ENCODE results near the gene WARS2.
"Not testable (repeated sequence)": the region's sequence is repeated elsewhere in the genome, so short reads cannot be mapped to it uniquely, and the experiment has no call there.

Gene WARS2

DNA sequence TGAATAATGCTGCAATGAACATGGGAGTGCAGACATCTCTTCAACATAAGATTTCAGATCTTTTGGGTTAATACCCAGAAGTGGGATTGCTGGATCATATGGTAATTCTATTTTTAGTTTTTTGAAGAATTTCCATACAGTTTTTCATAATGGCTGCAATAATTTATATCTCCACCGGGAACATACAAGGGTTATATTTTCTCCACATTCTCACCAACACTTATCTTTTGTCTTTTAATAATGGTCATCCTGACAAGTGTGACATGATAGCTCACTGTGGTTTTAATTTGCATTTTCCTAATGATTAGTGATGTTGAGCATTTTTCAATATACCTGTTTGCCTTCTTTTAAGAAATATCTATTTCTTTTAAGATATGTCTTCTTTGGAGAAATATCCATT is 44.5 kb upstream of the WARS2 start:
- Histone ChIP-seq H3K14ac (ENCODE audit: low read length) (no peak overlapping the region), H3K9ac (ENCODE audit: low read depth, low read length, poor library complexity) (no peak overlapping the region), H3K4ac (ENCODE audit: low read length) (no peak overlapping the region), H2BK15ac (ENCODE audit: low read length) (no peak overlapping the region), H3K79me1 (ENCODE audit: low read depth, low read length) (peaks cover 2% of the 10 kb centered on the region), H3K4me3 (ENCODE audit: low read length in 2 of 2) (no peak overlapping the region), H4K91ac (ENCODE audit: low read depth, low read length, poor library complexity) (no peak overlapping the region), H3K36me3 (replicated peaks in 1 of 2; ENCODE audit: control insufficient read depth in 2 of 2, insufficient read depth in 2 of 2, low read length in 2 of 2) (no peaks in the 10 kb centered on the region), H3K4me1 (ENCODE audit: control insufficient read depth in 2 of 2, insufficient read depth in 1 of 2, low read depth in 1 of 2, low read length in 2 of 2) (no peaks in the 10 kb centered on the region), H4K8ac (ENCODE audit: low read depth, low read length) (no peak overlapping the region), H3K27me3 (ENCODE audit: control insufficient read depth in 3 of 3, insufficient read depth in 3 of 3, low read depth in 1 of 3, low read length in 3 of 3) (no peaks in the 10 kb centered on the region), H3K23ac (ENCODE audit: low read depth, low read length, poor library complexity) (no peak overlapping the region), H2BK12ac (ENCODE audit: low read length) (no peak overlapping the region), H2BK5ac (ENCODE audit: low read length) (no peak overlapping the region), H3K27ac (replicated peaks; ENCODE audit: low read length) (no peak overlapping the region), H3K18ac (ENCODE audit: low read length) (no peak overlapping the region), H2AK5ac (ENCODE audit: low read depth, low read length) (no peak overlapping the region), H2BK120ac (ENCODE audit: low read depth, low read length) (no peak overlapping the region), H3K4me2 (ENCODE audit: insufficient read depth, low read length, poor library complexity, severe bottlenecking) (no peak overlapping the region), H3K9me3 (replicated peaks in 1 of 2; ENCODE audit: control insufficient read depth in 2 of 2, insufficient read depth in 1 of 2, low read depth in 1 of 2, low read length in 2 of 2) (no peaks in the 10 kb centered on the region), H2AFZ (ENCODE audit: low read length) (no peak overlapping the region)
- WGBS, 2 donors (ENCODE audit: extremely low coverage in 2 of 2, insufficient read length in 2 of 2, insufficient replicate concordance in 1 of 2): no CpG with 5 or more reads among the region's 1 CpG
- no peak for DNase-seq (ENCODE audit: low spot score)

DNA sequence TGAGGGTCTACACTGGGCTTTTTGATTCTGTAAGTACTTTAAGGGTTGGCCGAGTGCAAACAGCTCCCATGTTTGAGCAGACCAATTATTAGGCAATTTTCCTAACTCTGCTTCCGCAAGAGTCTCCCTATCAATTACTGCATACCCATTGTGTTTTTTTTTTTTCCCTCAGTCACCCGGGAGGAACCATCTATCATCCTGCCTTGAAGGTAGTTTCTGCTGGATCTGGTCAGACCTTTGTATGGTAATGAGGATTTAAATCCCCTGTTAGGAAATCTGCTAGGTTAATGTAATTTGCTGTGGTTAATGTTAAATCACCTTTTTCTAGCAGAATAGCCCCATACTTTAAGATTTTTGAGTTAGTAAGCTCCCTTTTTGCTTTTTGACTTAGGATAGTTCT is 40.8 kb upstream of the WARS2 start:
- Histone ChIP-seq H3K4ac (ENCODE audit: low read length) (no peak overlapping the region), H3K4me1 (ENCODE audit: control insufficient read depth in 2 of 2, insufficient read depth in 1 of 2, low read depth in 1 of 2, low read length in 2 of 2) (no peaks in the 10 kb centered on the region), H2BK5ac (ENCODE audit: low read length) (no peak overlapping the region), H3K79me1 (ENCODE audit: low read depth, low read length) (peaks cover 2% of the 10 kb centered on the region), H3K4me3 (ENCODE audit: low read length in 2 of 2) (no peak overlapping the region), H3K4me2 (ENCODE audit: insufficient read depth, low read length, poor library complexity, severe bottlenecking) (no peak overlapping the region), H2AK5ac (ENCODE audit: low read depth, low read length) (no peak overlapping the region), H3K36me3 (replicated peaks in 1 of 2; ENCODE audit: control insufficient read depth in 2 of 2, insufficient read depth in 2 of 2, low read length in 2 of 2) (no peaks in the 10 kb centered on the region), H3K18ac (ENCODE audit: low read length) (no peak overlapping the region), H2BK12ac (ENCODE audit: low read length) (no peak overlapping the region), H3K27ac (replicated peaks; ENCODE audit: low read length) (no peak overlapping the region), H3K23ac (ENCODE audit: low read depth, low read length, poor library complexity) (no peak overlapping the region), H2BK120ac (ENCODE audit: low read depth, low read length) (no peak overlapping the region), H2AFZ (ENCODE audit: low read length) (no peak overlapping the region), H4K91ac (ENCODE audit: low read depth, low read length, poor library complexity) (no peak overlapping the region), H4K8ac (ENCODE audit: low read depth, low read length) (no peak overlapping the region), H3K9ac (ENCODE audit: low read depth, low read length, poor library complexity) (no peak overlapping the region), H2BK15ac (ENCODE audit: low read length) (no peak overlapping the region), H3K27me3 (ENCODE audit: control insufficient read depth in 3 of 3, insufficient read depth in 3 of 3, low read depth in 1 of 3, low read length in 3 of 3) (no peaks in the 10 kb centered on the region), H3K9me3 (replicated peaks in 1 of 2; ENCODE audit: control insufficient read depth in 2 of 2, insufficient read depth in 1 of 2, low read depth in 1 of 2, low read length in 2 of 2) (no peaks in the 10 kb centered on the region), H3K14ac (ENCODE audit: low read length) (no peak overlapping the region)
- WGBS, 2 donors (ENCODE audit: extremely low coverage in 2 of 2, insufficient read length in 2 of 2, insufficient replicate concordance in 1 of 2): no CpG with 5 or more reads among the region's 3 CpGs
- no peak for DNase-seq (ENCODE audit: low spot score)

DNA sequence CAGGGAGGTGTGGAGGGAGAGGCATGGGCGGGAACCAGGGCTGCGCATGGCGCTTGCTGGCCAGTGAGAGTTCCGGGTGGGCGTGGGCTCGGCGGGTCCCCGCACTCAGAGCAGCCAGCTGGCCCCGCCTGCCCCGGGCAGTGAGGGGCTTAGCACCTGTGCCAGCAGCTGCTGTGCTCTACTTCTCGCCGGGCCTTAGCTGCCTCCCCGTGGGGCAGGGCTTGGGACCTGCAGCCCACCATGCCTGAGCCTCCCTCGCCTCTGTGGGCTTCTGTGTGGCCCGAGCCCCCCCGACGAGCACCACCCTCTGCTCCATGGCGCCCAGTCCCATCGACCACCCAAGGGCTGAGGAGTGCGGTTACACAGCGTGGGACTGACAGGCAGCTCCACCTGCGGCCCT is 38.6 kb upstream of the WARS2 start:
- no peak overlapping the region for H3K18ac ChIP-seq (ENCODE audit: low read length)
- WGBS, 2 donors (ENCODE audit: extremely low coverage in 2 of 2, insufficient read length in 2 of 2, insufficient replicate concordance in 1 of 2): no CpG with 5 or more reads among the region's 22 CpGs

DNA sequence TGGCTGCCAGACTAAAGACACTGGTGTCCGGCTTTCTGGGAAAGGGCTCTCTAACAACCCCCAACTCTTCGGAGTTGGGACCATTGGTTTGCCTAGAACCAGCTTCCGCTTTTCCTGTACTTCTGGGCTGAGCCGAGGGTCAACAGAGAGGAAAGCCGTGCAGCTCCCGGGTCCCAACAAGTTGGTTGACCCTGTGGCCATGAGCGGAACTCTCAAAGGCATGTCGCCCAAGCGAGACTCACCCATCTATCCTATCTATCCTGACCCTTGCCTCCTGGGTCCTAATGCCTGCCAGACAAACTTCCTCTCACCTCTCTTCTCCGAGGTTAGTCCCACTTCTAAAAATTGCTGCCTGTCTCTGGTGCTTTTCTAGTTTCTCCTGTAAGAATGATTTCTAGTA is 32.5 kb upstream of the WARS2 start:
- not testable (repeated sequence) for H3K79me1 ChIP-seq (ENCODE audit: low read depth, low read length); H3K4me2 ChIP-seq (ENCODE audit: insufficient read depth, low read length, poor library complexity, severe bottlenecking); H2AK5ac ChIP-seq (ENCODE audit: low read depth, low read length); H3K14ac ChIP-seq (ENCODE audit: low read length); H2BK5ac ChIP-seq (ENCODE audit: low read length); H2BK15ac ChIP-seq (ENCODE audit: low read length); H2BK12ac ChIP-seq (ENCODE audit: low read length); H3K23ac ChIP-seq (ENCODE audit: low read depth, low read length, poor library complexity); H3K9me3 ChIP-seq (replicated peaks in 1 of 2; ENCODE audit: control insufficient read depth in 2 of 2, insufficient read depth in 1 of 2, low read depth in 1 of 2, low read length in 2 of 2); H3K27ac ChIP-seq (replicated peaks; ENCODE audit: low read length); H3K4me3 ChIP-seq (ENCODE audit: low read length in 2 of 2); H3K27me3 ChIP-seq (ENCODE audit: control insufficient read depth in 3 of 3, insufficient read depth in 3 of 3, low read depth in 1 of 3, low read length in 3 of 3); H3K4me1 ChIP-seq (ENCODE audit: control insufficient read depth in 2 of 2, insufficient read depth in 1 of 2, low read depth in 1 of 2, low read length in 2 of 2); DNase-seq (ENCODE audit: low spot score); H4K91ac ChIP-seq (ENCODE audit: low read depth, low read length, poor library complexity); H3K36me3 ChIP-seq (replicated peaks in 1 of 2; ENCODE audit: control insufficient read depth in 2 of 2, insufficient read depth in 2 of 2, low read length in 2 of 2); H3K4ac ChIP-seq (ENCODE audit: low read length); H2AFZ ChIP-seq (ENCODE audit: low read length); H2BK120ac ChIP-seq (ENCODE audit: low read depth, low read length); H3K9ac ChIP-seq (ENCODE audit: low read depth, low read length, poor library complexity); H4K8ac ChIP-seq (ENCODE audit: low read depth, low read length); H3K18ac ChIP-seq (ENCODE audit: low read length)
- WGBS, 2 donors (ENCODE audit: extremely low coverage in 2 of 2, insufficient read length in 2 of 2, insufficient replicate concordance in 1 of 2): no CpG with 5 or more reads among the region's 10 CpGs

More for the DNA sequence above, 38.6 kb upstream of the WARS2 start:
- Histone ChIP-seq H3K4me1 (ENCODE audit: control insufficient read depth in 2 of 2, insufficient read depth in 1 of 2, low read depth in 1 of 2, low read length in 2 of 2) (no peaks in the 10 kb centered on the region), H3K36me3 (replicated peaks in 1 of 2; ENCODE audit: control insufficient read depth in 2 of 2, insufficient read depth in 2 of 2, low read length in 2 of 2) (no peaks in the 10 kb centered on the region), H4K8ac (ENCODE audit: low read depth, low read length) (no peak overlapping the region), H4K91ac (ENCODE audit: low read depth, low read length, poor library complexity) (no peak overlapping the region), H3K14ac (ENCODE audit: low read length) (peak overlapping the region; percentile 38), H3K27me3 (ENCODE audit: control insufficient read depth in 3 of 3, insufficient read depth in 3 of 3, low read depth in 1 of 3, low read length in 3 of 3) (no peaks in the 10 kb centered on the region), H2BK12ac (ENCODE audit: low read length) (no peak overlapping the region), H3K4me3 (ENCODE audit: low read length in 2 of 2) (no peak overlapping the region), H2AFZ (ENCODE audit: low read length) (no peak overlapping the region), H3K4ac (ENCODE audit: low read length) (no peak overlapping the region), H3K23ac (ENCODE audit: low read depth, low read length, poor library complexity) (no peak overlapping the region), H3K9me3 (replicated peaks in 1 of 2; ENCODE audit: control insufficient read depth in 2 of 2, insufficient read depth in 1 of 2, low read depth in 1 of 2, low read length in 2 of 2) (no peaks in the 10 kb centered on the region), H3K4me2 (ENCODE audit: insufficient read depth, low read length, poor library complexity, severe bottlenecking) (no peak overlapping the region), H3K27ac (replicated peaks; ENCODE audit: low read length) (no peak overlapping the region), H2BK120ac (ENCODE audit: low read depth, low read length) (no peak overlapping the region), H2BK15ac (ENCODE audit: low read length) (no peak overlapping the region), H2AK5ac (ENCODE audit: low read depth, low read length) (no peak overlapping the region), H3K9ac (ENCODE audit: low read depth, low read length, poor library complexity) (no peak overlapping the region), H3K79me1 (ENCODE audit: low read depth, low read length) (peaks cover 2% of the 10 kb centered on the region), H2BK5ac (ENCODE audit: low read length) (no peak overlapping the region)
- no peak for DNase-seq (ENCODE audit: low spot score)

All from neuronal stem cell (in vitro differentiated cells).